Activated naive CD4-positive, alpha-beta T cell (primary cell): Measurements from ENCODE around the gene DERA.
"Not testable (repeated sequence)": the region's sequence is repeated elsewhere in the genome, so short reads cannot be mapped to it uniquely, and the experiment has no call there.

Experiments
- DNase-seq, 4 experiments: peaks; one replicate each; lab custom pipeline; 2025; lab: John Stamatoyannopoulos, UW

Gene DERA

DNA sequence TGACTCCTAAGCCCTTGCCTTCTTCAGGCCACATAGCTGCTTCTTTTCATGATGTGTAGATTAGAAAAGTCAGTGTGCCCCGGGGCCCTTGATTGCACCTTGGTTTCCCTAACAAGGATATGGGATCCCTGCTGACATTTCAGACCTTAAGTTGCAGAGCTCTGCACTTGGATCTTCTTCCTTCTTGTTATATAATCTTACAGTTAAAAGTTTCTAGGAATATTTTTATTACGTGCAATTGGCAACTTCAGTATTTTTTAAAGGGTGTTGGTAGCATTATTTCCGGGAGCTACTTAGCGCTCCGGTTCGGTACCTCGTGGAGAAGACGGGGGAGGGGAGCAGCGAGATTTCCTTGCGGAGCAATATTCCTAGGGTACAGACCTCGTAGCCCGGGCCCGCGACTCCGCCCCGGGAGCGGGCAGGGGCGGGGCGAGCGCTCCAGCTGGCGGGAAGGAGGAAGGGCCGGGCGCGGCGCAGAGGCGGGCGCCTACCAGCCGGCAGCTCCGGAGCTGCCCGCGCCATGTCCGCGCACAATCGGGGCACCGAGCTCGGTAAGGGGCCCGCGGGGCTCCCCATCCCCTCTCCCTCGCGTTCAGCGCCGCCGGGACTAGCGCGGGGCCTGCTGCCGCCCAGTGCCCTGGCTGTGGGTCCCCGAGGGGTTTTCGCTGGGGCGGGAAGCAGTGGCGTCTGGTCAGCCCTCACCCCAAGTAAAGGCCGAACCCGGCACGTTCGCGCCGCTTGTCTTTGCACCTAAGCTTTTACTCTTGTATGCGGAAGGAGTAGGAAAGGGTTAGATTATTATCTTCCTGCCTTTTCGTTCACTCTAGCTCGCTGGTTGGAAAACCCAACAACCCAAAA lies at the start of gene DERA:
Gene DERA, plus strand, starts transcription at position 469 of the 858 bp plus-strand sequence. Its CDS starts 52 bp downstream, at position 521.
- DNase-seq: peak in 3 of 4 experiments; percentile 18 to 39 (median 29)

GRCh38 chr12:15861404-15861803 lies 49.7 kb upstream of the DERA start:
- no peak for DNase-seq

- DNase-seq: no peak
Observed at GRCh38 chr12:15862840-15863239, 48.3 kb upstream of the DERA start.

DNA sequence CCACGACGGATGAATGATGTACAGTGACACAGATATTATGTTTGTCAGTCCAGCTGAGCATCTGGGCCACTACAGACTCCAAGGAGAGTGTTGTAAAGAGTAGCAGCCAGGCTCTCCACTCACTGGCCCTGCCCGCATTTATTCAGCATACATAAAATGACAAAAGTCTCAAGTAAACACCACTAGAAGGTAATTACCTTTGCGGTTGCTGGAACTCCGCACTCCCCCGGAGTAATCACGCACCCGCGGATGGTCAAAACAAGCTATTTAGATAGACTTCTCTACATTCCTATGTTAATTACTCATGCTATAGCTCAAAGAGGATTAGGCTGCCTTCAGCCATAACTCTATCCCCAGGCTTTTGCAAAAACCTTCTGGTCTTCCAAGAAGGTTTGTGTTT lies 47.8 kb upstream of the DERA start:
- DNase-seq: no peak

DNA sequence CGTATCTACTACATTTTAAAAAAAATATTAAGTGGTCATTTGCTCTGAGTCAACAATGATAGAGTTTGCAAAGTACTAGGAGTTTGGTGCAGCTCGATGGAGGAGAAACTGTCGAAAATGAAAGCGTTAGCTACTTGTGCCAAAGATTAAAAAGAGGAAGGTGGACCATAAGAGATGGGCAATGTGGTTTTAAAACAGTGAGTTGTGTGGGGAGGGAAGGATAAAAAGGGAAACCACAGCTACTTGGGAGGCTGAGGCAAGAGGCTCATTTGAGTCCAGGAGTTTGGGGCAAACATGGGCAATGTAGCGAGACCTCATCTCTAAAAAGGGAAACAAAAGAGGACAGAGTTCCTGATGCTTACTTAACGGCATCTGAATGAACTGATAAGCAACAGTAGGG lies 47.1 kb upstream of the DERA start:
- DNase-seq: no peak

DNA sequence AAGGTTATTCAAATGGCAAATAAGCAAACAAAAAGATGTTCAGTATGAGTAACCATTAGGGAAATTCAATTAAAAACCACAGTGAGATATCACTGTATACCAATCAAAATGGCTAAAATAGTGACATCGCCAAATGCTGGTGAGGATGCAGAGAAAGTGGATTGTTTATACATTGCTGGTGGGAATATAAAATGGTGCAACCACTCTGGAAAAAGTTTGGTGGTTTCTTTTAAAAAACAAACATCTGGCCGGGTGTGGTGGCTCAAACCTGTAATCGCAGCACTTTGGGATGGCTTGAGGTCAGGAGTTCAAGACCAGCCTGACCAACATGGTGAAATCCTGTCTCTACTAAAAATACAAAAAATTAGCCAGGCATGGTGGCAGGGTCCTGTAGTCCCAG lies 42.9 kb upstream of the DERA start:
- DNase-seq: no peak

- no peak for DNase-seq
Observed at GRCh38 chr12:15873556-15873955, 37.6 kb upstream of the DERA start.

DNA sequence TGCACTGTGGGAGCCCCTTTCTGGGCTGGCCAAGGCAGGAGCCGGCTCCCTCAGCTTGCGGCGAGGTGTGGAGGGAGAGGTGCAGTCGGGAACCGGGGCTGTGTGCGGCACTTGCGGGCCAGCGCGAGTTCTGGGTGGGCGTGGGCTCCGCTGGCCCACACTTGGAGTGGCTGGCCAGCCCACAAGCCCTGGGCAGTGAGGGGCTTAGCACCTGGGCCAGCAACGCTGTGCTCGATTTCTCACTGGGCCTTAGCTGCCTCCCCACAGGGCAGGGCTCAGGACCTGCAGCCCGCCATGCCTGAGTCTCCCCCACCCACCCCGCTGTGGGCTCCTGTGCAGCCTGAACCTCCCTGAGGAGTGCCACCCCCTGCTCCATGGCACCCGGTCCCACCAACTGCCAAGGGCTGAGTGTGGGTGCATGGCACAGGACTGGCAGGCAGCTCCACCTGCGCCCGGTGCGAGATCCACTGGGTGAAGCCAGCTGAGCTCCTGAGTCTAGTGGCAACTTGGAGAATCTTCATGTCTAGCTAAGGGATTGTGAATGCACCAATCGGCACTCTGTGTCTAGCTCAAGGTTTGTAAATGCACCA lies 36.5 kb upstream of the DERA start:
- not testable (repeated sequence) for DNase-seq

DNA sequence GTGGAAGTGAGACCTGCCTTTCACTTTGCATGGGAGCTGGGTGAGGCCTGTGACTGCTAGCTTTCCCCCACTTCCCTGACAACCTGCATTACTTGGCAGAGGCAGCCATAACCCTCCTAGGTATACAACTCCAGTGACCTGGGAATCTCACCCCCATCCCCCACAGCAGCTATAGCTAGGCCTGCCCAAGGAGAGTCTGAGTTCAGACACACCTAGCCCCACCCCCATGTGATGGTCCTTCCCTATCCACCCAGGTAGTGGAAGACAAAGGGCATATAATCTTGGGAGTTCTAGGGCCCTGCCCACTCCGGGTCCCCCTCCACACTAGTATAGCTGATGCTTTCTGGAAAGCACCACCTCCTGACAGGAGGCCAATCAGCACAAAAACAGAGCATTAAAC lies 35.3 kb upstream of the DERA start:
- DNase-seq: no peak

GRCh38 chr12:15879413-15879812 lies 31.7 kb upstream of the DERA start:
- DNase-seq: no peak

GRCh38 chr12:15880721-15881120 lies 30.4 kb upstream of the DERA start:
- no peak for DNase-seq

GRCh38 chr12:15882118-15882971 lies 28.8 kb upstream of the DERA start, which contains the start of gene STRAP:
TSS of gene STRAP (plus strand) at chr12:15882387. CDS start at chr12:15882708, 321 bp downstream.
- DNase-seq: peak; percentile 87 to 91 (median 90)

GRCh38 chr12:15883536-15883935 lies 27.6 kb upstream of the DERA start:
- no peak for DNase-seq

- no peak for DNase-seq
Observed at GRCh38 chr12:15886372-15887042, 24.6 kb upstream of the DERA start.

DNA sequence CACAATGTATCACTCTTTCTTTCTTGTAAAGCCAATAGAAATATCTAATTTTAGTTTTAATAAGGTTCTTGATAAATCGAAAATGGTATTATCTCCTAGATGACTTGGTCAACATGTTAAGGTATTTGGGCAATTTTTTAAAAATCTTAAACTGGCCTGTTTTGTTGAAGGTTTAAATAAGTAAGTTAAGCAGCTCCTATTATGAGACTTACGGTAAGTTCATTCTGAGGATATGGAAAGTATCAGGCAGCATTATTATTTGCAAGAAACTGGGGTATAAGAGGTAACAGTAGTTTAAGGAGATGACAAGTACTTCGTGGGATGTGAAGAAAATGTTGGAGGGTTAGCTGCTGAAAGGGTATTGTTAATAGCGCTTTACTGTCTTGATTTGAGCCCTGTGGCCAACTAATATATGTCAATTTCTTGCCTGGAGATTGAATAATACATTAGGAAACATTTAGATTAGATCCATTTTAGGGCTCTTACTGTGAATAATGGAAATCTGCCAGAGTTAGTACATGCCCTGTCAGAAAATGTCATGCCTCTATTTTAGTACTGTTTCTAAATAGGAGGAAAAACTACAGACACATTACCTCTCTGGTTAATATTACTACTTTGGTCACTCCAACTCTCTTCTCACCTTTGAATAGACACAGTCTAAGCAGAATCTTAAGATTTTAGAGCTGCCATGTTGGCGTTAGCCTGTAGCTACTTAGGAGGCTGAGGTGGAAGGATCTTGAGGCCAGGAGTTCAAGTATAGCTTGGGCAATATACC lies 23.9 kb upstream of the DERA start:
- no peak for DNase-seq

DNA sequence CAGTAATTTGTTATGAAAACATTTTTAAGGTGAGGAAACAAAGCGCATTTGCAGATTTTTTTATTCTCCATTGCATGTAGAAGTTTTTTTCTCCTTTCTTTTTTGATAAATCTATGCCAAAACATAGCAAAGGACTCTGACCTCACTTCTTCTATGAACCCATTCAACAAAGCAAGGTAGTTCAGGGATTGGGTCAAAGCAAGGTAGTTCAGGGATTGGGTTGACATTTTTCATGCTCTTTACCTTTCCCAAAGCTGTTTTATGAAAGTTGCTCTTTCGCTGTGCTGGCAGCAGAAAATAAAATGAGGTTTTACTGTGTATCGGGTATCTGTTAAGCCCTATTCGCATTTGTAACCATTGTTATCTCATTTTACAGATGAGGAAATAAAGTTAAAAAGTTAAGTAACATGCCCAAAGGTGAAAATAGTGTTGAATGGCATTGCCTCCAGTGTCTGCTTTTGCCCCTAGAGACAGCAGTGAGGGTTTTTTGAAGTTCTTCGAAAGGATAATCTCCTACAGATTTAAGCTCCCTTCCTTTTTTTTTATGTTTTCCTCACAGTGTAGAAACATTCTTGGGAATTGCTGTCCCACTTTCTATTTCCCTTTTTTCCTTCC lies 18.4 kb upstream of the DERA start:
- no peak for DNase-seq

DNA sequence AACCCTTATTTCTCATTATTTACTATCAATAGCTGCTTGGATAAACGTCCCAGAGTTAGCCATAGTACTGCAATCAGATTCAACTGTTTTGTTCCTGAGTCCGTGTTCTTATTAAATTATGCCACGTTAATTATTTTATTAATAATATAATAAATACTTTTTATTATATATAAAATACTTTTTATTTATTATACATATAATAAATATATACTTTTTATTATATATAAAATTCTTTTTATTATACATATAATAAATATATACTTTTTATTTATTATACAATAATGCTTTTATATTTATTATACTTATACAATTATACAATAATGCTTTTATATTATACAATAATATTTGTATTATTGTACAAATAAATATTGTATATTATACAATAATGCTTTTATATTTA lies 17.9 kb upstream of the DERA start:
- no peak for DNase-seq

DNA sequence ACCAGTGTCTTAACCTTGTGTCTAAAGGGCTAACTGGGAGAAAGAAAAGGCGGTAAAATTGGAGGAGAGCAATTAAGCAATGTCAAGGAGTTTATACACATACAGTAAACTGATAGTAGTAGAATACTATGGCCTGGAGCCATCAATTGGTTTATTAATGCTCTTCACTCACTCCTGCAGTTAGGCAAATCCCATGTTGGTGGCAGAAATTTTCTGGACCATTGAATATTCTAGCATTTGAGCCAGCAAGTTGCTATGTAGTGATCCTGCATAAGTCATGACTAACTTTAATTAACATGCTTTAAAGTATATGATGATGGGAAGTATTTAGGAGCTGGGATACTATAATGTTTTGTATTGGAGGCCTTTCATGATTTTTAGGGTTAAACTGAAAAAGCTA lies 14.3 kb upstream of the DERA start:
- no peak for DNase-seq

DNA sequence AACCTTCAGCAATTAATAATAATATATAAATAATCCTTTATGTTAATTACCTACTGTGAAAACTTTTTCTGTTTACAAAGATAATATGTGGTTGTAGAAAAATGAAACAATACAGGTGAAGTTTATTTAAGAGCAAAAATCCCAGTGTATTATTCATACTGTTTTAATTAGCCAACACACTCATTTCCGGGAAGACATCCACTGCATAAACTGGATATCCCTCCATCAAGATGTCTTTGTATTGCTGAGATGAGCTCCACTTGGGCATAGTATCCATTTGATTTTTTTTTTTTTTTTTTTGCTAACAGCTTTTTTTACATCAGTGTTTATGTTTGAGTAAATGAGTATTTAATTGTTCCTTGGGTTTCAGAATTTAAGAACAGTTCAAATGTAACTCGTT lies 13.7 kb upstream of the DERA start:
- DNase-seq: no peak

- no peak for DNase-seq
Observed at GRCh38 chr12:15899282-15899870, 11.8 kb upstream of the DERA start.
